CD4-positive, alpha-beta T cell treated with Interleukin-12 subunit alpha and Interleukin-12 subunit beta, for 1 hour (primary cell): ENCODE data around the gene SPANXN1.
"Not testable (repeated sequence)": the region's sequence is repeated elsewhere in the genome, so short reads cannot be mapped to it uniquely, and the experiment has no call there.

Experiments used
- DNase-seq: peaks from one replicate; pipeline ENCODE4 v3.0.0-alpha.2; 2020

SPANXN1 gene

GRCh38 chrX:145247203-145247602 lies at the start of gene SPANXN1:
Gene SPANXN1, plus strand, starts transcription at chrX:145247503. Its CDS starts 84 bp downstream, at chrX:145247587.
- DNase-seq: not testable (repeated sequence)

- DNase-seq: no peak
Measured at GRCh38 chrX:145199078-145199477, 48.2 kb upstream of the SPANXN1 start.

GRCh38 chrX:145213504-145213903 lies 33.8 kb upstream of the SPANXN1 start:
- DNase-seq: no peak

GRCh38 chrX:145292218-145292617 lies 44.9 kb downstream of the SPANXN1 start:
- DNase-seq: no peak
